Measurements from ENCODE around the gene MB. TPM values are rescaled to one million over a fixed set of nuclear protein-coding genes. Genes with fewer than 3 reads are reported as not detected.

Gene MB
- total and polyA plus RNA-seq, 2 experiments from 2014 or later, result not detected

- peaks cover 11% of the 10 kb centered on the region; the same call in 2 of the 3 replicates for H3K4me1 Mint-ChIP-seq
- Histone ChIP-seq H3K4me1 (ENCODE audit: insufficient read depth) (peaks cover 4% of the 10 kb centered on the region), H3K27me3 (ENCODE audit: insufficient read depth) (no peaks in the 10 kb centered on the region), H3F3A (replicated peaks; ENCODE audit: low read depth) (no peaks in the 10 kb centered on the region), H2AFZ (no peak overlapping the region), H3K4me3 (no peak overlapping the region), H3K4me2 (no peak overlapping the region), H3K79me2 (replicated peaks; ENCODE audit: insufficient read depth) (no peaks in the 10 kb centered on the region), H3K9me2 (ENCODE audit: insufficient read depth) (no peaks in the 10 kb centered on the region), H4K20me1 (replicated peaks; ENCODE audit: insufficient read depth) (no peaks in the 10 kb centered on the region), H3K36me3 (ENCODE audit: insufficient read depth) (no peaks in the 10 kb centered on the region), H3K27ac (ENCODE audit: low read depth) (no peak overlapping the region)
- no peak overlapping the region for H3K4me3 Mint-ChIP-seq
- peaks cover 15% of the 10 kb centered on the region for H3K27me3 Mint-ChIP-seq (ENCODE audit: insufficient read depth, low read depth, poor library complexity)
- H3K27ac Mint-ChIP-seq, result no peak overlapping the region
- no peak for ATAC-seq
- no peaks in the 10 kb centered on the region; the same call in 2 of the 3 replicates for H3K9me3 Mint-ChIP-seq
- TF ChIP-seq ZNF331 (CRISPR knock-in tag; IDR thresholded peaks at IDR 0.05; ENCODE audit: low read depth) (no peak), ZNF114 (CRISPR knock-in tag; IDR thresholded peaks at IDR 0.05) (no peak), POLR2AphosphoS5 (IDR thresholded peaks at IDR 0.05; ENCODE audit: low read depth) (no peak), NANOG (IDR thresholded peaks at IDR 0.05; ENCODE audit: borderline replicate concordance) (no peak), EZH2 (IDR thresholded peaks at IDR 0.05; ENCODE audit: low read depth, unreplicated experiment) (no peak), REST (IDR thresholded peaks at IDR 0.05; ENCODE audit: unreplicated experiment) (no peak), CREB1 (CRISPR knock-in tag; IDR thresholded peaks at IDR 0.05; ENCODE audit: low read depth) (no peak), ETS1 (IDR thresholded peaks at IDR 0.05) (no peak), ZNF462 (CRISPR knock-in tag; IDR thresholded peaks at IDR 0.05) (no peak), JUNB (IDR thresholded peaks at IDR 0.05; ENCODE audit: unreplicated experiment) (no peak), CTCF (conservative IDR thresholded peaks at IDR 0.05; ENCODE audit: low read depth in 2 of 2) (no peak)
- no peaks in the 10 kb centered on the region for H3K36me3 Mint-ChIP-seq (ENCODE audit: low read depth)
- DNase-seq (ENCODE audit: low spot score), result no peak
Measured at GRCh38 chr22:35594686-35595085, 22.4 kb downstream of the MB start.
